NCI-H446 (cell line): ENCODE measurements around the gene SLC36A1.
"Not testable (repeated sequence)": the region's sequence is repeated elsewhere in the genome, so short reads cannot be mapped to it uniquely, and the experiment has no call there.

Experiments
- DNase-seq, 2 experiments: peaks; one replicate each; lab custom pipeline; 2025; lab: John Stamatoyannopoulos, UW

The SLC36A1 gene

DNA sequence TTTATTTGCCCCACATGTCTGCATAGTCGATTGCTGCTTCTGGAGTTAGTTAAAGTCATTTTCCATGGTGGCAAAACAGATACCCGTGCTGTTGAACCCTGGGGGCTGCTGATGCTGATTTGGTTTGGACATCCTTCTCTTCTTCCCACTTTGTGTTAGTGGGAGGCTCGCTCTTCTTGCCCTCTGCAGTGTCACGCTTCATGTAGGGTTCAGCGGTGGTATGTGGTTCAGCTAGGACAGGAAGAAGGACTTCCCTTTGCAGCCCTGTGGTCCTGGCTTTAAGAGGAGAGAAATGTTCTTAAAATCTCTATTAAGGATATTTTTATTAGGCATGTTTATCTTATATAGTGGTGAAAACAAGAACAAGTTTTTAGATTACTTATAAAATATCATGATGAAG is 36.2 kb downstream of the SLC36A1 start:
- no peak for DNase-seq

GRCh38 chr5:151487544-151487943 is 40.1 kb downstream of the SLC36A1 start:
- DNase-seq = no peak

DNA sequence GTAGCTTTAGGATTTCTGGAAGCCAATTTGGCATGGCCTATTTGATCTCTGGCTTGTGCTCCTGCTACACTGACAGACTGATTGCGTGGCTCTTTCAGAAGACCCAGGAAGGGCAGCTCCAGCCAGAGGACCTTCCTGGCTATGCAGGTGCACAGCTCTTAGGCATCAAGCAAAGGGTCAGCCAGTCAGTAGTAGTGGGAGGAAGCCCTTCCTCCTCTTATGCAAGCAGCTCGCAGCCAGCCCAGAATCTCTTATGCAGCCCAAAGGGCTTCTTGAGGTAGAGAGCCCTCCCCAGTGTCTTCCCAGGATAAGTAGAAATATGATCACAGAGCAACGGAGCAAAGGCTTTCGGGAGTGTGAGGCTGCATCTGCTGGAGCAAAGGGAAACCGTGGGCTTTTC is 43.2 kb downstream of the SLC36A1 start:
- DNase-seq = no peak

DNA sequence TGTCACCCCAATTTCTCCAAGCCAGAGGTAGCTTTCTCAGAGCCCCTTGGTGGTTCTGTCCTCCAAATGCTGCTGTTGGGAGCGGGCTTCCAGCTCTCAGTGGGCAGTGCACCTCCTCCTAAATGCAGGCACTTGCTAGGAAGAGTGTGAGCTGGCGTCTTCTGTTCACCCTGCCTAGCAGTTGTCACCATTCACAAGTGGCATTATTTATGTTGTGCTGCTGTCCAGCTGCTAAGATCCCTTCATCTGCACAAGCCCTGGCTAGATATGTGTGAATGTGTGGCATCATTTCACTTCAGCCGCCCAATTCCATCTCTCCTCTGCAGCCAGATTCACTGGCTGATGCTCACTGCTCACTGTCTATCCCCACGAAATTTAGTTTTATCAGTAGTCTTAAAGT is 43.7 kb downstream of the SLC36A1 start:
- no peak for DNase-seq

DNA sequence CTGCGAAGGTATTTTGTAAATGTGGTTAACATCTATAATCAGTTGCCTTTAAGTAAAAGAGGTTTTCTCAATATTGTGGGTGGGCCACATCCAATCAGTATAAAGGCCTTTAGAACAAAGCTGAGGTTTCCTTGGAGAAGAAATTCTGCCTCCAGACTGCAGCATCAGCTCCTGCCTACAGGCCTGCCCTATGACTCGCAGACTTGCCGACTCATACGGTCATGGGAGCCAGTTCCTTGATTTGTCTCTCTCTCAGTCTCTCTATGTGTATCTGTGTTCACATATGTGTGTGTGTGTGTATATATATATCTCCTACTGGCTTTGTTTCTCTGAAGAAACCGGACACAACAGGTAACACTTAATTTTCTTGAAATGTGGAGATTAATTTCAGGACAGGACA is 45.3 kb downstream of the SLC36A1 start:
- no peak for DNase-seq

- no peak for DNase-seq
These were observed 46.3 kb downstream of the SLC36A1 start for GRCh38 chr5:151493665-151494064.

- no peak for DNase-seq
These were observed 47.9 kb downstream of the SLC36A1 start for GRCh38 chr5:151495320-151495719.

- no peak for DNase-seq
These were observed 48.7 kb downstream of the SLC36A1 start for GRCh38 chr5:151496041-151496484.

DNA sequence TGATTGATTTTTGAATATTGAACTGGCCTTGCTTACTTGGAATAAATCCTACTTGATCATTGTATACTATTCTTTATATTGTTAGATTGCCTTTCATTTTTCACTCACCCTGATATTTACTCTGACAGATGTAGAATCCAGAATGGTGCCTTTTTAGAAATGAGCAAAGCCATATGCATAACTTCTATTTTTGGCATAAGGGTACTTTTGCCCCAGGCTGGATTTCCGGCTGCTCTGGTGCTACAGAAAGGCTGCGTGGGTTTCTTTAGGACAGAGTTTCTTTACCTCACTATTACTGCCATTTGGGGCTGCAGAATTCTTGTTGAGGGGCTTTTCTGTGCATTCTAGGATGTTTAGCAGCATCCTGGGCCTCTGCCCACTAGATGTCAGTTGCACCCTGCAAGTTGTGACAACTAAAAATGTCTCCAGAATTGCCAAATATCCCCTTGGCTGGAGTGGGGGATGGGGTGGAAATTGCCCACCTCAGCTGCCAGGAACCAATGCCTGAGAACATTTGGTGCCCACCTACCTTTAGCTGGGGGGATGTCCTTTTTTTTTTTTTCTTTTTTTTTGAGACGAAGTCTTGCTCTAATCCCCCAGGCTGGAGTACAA is 50.1 kb downstream of the SLC36A1 start:
- no peak for DNase-seq

DNA sequence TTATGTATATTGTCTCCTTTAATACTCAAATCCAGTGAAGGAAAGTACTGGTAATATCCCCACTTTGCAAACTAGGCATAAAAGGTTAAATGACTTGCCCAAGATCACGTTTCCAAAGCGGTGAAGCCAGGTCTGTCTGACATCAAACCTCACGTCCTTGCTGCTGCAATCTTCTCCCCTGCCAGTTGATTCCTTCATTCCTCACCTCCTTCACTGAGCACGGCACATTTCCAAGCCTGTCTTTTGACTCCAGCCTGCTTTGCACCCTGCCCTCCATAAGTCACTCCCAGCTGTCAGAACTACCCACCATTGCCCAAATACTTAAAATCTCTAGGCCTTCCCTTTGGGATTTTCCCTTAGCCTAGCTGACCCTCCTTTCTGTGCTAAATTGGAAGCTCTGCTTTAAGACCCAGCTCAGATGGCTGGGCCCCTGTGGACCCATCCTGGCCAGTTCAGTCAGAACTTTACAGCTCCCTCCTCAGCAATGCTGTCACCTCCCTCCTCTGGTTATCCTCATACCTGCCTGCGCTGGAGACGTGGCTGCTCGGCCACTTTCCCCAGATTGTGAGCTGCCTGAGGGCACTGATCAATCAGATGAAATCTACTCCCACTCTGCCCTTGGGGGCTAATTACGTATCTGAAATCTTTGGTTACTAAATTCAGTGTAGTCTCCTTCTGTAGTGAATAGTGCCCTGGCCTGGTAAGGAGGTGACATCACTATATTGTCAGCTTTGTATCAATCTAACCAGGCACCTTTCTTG is 51.2 kb downstream of the SLC36A1 start:
- DNase-seq = no peak

DNA sequence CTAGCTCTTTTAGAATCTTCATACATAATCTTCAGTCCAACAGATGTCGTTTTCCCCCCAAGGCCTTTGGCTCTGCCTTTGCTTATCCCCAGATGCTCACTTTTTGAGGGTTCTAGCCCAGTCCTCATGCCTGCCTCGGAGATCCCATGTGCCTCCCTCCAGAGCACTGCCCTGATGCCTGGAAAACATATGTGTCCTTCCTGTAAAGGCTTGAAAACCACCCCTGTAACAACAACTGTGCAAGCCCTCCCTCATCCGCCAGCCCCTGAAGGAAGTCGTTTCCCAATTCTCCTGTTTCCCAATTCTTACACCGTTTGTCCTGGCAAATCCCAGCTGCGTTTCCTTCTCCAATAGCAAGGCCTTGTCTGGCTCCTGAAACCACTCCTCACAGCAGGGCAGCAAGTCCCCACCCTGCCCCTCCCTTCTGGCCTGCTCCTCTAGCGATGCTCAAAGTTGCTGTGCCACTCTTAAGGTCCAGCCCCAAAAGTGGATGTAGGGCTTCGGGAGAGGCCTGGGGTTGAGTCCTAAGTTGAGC is 52.2 kb downstream of the SLC36A1 start:
- DNase-seq = no peak

DNA sequence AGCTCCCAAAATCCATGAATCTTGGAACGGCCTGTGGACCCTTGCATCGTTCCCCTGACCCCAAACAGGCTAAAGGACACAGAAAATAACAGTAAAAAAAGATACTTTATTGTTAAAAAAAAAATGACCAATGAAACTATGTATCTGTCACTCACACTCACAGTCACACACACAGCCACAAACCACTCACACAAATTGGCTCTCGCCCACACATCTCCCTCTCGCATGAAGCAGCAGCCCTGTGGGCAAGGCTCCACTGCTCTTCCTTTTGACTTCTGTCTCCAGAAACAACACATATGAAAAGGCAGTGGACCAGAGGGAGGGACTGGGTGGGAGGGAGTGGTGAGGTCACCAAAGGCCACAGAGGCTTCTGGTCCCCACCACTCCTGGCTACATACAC is 56.6 kb downstream of the SLC36A1 start:
- no peak for DNase-seq

DNA sequence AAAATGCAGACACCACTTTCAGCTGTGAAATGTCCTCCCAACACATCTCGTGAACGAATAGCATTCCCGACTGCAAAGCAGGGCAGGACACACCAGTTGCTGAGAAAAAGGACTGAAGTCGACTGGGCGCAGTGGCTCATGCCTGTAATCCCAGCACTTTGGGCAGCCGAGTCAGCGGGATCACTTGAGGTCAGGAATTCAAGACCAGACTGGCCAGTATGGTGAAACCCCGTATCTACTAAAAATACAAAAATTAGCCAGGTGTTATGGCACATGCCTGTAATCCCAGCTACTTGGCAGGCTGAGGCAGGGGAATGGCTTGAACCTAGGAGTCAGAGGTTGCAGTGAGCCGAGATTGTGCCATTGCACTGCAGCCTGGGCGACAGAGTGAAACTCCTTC is 60.9 kb downstream of the SLC36A1 start:
- DNase-seq = not testable (repeated sequence)

GRCh38 chr5:151509231-151509630 is 61.8 kb downstream of the SLC36A1 start:
- DNase-seq = no peak

DNA sequence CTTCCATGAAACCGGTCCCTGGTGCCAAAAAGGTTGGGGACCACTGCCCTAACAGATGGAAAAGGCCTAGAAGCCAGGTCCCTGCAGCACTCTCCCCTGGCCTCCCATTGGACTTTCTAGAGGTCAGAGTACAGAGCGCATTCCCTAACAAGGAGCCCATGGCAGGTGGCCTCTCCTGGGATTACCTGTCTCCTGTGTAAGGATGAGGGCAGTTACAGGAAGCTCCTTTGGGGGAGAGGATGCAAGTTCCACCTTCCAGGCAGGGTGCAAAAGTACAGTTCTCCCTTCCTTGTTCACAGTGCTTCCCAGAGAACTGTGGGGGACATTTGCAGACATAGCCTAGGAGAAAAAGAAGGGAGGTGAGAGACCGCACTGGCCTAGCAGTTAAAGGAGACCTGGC is 62.4 kb downstream of the SLC36A1 start:
- DNase-seq = no peak

DNA sequence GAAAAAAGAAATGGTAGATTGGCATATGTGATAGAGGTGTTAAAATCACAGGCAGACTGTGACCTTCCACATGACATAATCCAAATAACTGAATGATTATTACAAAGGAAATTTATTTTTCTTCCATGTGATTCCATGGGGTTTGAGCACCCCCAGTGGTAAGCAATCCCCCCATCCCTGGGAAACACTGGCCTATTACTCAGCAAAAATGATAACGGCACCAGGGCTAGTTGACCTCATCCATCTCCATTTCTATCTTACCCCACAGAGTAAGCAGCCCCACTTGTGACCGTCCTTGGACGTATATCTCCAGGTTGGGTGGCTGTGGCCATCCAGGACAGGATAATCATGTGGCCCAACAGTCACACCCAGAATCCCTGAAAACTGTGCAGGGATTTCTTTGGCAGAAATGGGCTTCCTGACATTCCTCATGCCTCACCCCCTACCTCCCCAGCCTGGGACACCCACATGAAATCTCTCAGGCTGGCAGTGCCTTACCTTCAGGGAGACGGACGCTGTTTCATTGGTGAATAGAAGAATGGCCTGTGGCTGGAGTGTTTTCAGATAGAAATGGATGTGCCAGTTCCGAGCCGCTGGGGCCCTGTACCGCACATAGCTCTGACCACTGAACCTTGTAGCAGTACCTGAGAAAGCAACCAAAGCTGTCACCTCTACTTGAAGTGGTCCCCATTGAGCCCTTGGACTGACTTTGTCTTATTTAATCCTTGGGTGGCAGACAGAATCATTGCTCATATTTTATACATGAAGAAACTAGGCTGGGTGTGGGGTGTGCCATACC is 69.9 kb downstream of the SLC36A1 start:
- no peak for DNase-seq

- DNase-seq = no peak
These were observed 72.9 kb downstream of the SLC36A1 start for GRCh38 chr5:151520294-151520693.

DNA sequence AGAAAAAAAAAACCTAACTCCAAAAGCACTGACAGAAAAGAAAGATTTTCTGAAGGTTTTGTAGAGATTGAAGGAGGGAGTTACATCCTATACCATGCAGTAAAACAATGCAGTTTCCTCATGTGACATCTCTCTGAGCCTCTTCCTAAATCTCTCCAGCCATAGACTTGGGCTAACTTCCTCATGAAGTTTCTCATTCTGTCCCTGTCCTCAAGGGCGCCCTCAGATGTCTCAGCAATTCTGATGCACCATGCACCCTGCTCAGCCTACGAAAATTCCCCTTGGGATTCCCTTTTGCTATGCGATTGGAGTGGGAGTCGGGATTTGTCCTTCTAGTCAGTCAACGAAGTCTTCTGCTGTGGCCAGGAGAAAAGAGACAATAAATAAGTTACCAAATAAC is 74.8 kb downstream of the SLC36A1 start:
- no peak for DNase-seq

DNA sequence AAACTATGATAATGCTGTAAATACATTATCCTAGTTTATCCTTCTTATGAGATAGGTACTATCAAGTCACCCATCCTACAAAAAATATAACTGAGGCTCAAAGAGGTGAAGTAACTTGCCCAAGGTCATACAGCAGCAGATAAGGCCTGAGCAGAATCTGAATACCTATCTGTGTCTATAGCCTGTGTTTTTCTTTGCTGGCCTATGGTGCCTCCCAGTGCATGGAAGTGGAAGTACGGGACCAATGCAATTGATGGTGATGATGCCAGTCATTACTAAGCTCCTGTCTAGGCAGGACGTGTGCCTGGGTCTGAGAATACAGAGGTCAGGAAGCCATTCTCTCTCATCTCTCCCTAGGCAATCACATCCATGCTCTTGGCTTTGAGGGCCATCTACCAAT is 75.9 kb downstream of the SLC36A1 start:
- DNase-seq = peak in 1 of 2 experiments; percentile 42

- DNase-seq = no peak
These were observed 80.8 kb downstream of the SLC36A1 start for GRCh38 chr5:151528153-151528552.

- no peak for DNase-seq
These were observed 81.6 kb downstream of the SLC36A1 start for GRCh38 chr5:151528996-151529395.

DNA sequence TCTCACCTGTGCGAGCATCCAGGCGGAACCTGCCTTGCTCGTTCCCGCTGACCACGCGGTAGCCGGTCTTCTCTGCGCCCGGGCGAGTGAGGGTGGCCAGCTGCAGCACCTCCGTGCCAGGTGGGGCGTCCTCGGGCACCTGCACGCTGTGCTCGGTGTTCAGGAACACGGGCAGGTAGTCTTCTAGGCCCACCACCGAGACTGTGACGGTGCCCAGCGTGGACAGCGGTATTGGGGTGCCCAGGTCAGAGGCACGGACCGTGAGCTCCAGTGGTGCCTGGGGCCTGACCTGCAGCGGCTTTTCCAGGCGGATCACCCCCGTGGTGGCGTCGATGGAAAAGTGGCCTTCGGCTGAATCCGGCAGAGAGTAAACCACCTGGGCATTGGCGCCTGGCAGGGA is 84.2 kb downstream of the SLC36A1 start:
- no peak for DNase-seq

DNA sequence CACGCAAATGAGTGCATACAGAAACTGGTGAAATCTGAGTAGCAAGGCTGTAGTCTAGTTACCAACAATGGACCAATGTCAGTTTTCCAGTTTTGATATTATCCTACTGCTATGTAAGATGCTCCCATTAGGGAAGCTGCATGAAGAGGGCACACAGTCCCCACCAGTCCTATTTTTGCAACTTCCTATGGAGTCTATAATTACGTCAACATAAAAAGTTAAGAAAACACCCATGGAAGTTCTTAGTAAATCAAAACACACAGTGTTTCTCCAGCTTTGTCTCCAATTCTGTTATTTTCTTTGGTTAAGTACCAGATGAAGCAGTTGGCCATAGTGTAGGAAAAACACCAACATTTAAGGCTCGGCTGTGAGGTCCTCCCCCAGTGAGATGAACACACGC is 85.0 kb downstream of the SLC36A1 start:
- DNase-seq = no peak
